Measurements from ENCODE around the gene GALNT14.

DNA sequence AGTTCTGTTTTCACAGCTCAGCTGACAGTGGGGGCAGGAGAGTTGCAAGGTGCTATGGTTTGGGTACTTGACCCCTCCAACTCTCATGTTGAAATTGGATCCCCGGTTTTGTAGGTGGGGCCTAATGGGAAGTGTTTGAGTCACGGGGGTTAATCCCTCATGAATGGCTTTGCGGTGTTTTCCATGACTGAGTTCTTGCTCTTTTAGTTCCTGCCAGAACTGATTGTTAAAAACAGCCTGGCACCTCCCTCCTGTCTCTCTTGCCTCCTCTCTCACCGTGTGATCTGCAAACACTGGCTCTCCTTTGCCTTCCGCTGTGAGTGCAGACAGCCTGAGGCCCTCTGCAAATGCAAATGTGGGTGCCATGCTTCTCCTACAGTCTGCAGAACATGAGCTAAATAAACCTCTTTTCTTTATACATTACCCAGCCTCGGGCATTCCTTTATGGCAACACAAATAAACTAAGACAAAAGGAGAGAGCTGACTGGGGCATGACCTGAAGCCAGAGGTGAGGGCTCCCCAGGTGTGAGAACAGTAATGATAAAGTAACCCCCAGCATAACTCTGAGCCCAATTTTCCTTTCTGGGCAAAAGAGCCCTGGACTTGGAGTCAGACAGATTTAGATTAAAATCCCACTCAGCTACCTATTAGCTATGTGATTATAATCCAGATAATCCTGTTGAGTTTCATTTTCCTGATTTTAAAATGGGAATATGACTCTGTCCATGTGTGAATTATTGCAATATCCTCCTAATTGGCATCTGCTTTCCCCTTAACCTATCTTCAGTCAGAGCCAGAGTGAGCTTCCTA lies 266.1 kb downstream of the GALNT14 start:
- TF ChIP-seq, protein P1, sequence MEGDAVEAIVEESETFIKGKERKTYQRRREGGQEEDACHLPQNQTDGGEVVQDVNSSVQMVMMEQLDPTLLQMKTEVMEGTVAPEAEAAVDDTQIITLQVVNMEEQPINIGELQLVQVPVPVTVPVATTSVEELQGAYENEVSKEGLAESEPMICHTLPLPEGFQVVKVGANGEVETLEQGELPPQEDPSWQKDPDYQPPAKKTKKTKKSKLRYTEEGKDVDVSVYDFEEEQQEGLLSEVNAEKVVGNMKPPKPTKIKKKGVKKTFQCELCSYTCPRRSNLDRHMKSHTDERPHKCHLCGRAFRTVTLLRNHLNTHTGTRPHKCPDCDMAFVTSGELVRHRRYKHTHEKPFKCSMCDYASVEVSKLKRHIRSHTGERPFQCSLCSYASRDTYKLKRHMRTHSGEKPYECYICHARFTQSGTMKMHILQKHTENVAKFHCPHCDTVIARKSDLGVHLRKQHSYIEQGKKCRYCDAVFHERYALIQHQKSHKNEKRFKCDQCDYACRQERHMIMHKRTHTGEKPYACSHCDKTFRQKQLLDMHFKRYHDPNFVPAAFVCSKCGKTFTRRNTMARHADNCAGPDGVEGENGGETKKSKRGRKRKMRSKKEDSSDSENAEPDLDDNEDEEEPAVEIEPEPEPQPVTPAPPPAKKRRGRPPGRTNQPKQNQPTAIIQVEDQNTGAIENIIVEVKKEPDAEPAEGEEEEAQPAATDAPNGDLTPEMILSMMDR (IDR thresholded peaks at IDR 0.05) = no peak
- TF ChIP-seq KAT7 (CRISPR knock-in tag; IDR thresholded peaks at IDR 0.05; ENCODE audit: borderline replicate concordance) (no peak), RELA (CRISPR knock-in tag; IDR thresholded peaks at IDR 0.05; ENCODE audit: borderline replicate concordance) (no peak), MYBL2 (CRISPR knock-in tag; IDR thresholded peaks at IDR 0.05) (no peak), GRHL2 (CRISPR knock-in tag; IDR thresholded peaks at IDR 0.05; ENCODE audit: insufficient replicate concordance, severe bottlenecking) (no peak), TEAD1 (CRISPR knock-in tag; IDR thresholded peaks at IDR 0.05) (no peak), SP1 (CRISPR knock-in tag; conservative IDR thresholded peaks at IDR 0.05) (no peak), CREM (CRISPR knock-in tag; IDR thresholded peaks at IDR 0.05) (no peak), NR3C1 (CRISPR knock-in tag; conservative IDR thresholded peaks at IDR 0.05; ENCODE audit: low read depth) (no peak)
- TF ChIP-seq, protein P2, sequence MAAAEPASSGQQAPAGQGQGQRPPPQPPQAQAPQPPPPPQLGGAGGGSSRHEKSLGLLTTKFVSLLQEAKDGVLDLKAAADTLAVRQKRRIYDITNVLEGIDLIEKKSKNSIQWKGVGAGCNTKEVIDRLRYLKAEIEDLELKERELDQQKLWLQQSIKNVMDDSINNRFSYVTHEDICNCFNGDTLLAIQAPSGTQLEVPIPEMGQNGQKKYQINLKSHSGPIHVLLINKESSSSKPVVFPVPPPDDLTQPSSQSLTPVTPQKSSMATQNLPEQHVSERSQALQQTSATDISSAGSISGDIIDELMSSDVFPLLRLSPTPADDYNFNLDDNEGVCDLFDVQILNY (CRISPR knock-in tag; IDR thresholded peaks at IDR 0.05) = no peak
